ENCODE data around the gene SUMO4.

DNA sequence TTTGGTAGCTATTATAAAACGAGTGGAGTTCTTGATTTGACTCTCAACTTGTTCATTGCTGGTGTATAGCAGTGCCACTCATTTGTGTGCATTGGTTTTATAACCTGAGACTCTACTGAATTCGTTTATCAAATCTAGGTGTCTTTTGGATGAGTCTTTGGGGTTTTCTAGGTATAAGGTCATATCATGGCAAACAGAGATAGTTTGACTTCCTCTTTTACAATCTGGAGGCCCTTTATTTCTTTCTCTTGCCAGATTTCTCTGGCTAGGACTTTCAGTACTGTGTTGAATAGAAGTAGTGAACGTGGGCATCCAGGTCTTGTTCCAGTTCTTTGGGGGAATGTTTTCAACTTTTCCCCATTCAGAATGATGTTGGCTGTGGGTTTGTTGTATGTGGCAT lies 38.8 kb downstream of the SUMO4 start:
- TF ChIP-seq, protein P1, sequence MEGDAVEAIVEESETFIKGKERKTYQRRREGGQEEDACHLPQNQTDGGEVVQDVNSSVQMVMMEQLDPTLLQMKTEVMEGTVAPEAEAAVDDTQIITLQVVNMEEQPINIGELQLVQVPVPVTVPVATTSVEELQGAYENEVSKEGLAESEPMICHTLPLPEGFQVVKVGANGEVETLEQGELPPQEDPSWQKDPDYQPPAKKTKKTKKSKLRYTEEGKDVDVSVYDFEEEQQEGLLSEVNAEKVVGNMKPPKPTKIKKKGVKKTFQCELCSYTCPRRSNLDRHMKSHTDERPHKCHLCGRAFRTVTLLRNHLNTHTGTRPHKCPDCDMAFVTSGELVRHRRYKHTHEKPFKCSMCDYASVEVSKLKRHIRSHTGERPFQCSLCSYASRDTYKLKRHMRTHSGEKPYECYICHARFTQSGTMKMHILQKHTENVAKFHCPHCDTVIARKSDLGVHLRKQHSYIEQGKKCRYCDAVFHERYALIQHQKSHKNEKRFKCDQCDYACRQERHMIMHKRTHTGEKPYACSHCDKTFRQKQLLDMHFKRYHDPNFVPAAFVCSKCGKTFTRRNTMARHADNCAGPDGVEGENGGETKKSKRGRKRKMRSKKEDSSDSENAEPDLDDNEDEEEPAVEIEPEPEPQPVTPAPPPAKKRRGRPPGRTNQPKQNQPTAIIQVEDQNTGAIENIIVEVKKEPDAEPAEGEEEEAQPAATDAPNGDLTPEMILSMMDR (conservative IDR thresholded peaks at IDR 0.05), result no peak
- TF ChIP-seq EZH2 (IDR thresholded peaks at IDR 0.05; ENCODE audit: low read depth), result no peak

Data from PC-9 (cell line).